Activated naive CD8-positive, alpha-beta T cell treated with anti-CD3 and anti-CD28 coated beads for 36 hours (primary cell): ENCODE results near the gene FBN1. TPM values are rescaled to one million over a fixed set of nuclear protein-coding genes. Genes with fewer than 3 reads are reported as not detected.

Source experiments
- DNase-seq: peaks from one replicate; pipeline ENCODE4 v3.0.0; 2021
- H3K27ac Mint-ChIP-seq: one replicate; pipeline ENCODE4 v1.8.0; 2022; ENCODE audit warnings: mild to moderate bottlenecking, moderate library complexity, mixed read lengths
- H3K27me3 Mint-ChIP-seq: one replicate; pipeline ENCODE4 v1.8.0; 2022; ENCODE audit warnings: mild to moderate bottlenecking, mixed read lengths
- H3K36me3 Mint-ChIP-seq: one replicate; pipeline ENCODE4 v1.8.0; 2021; ENCODE audit warnings: mild to moderate bottlenecking, mixed read lengths
- H3K4me1 Mint-ChIP-seq: one replicate; pipeline ENCODE4 v1.8.0; 2021; ENCODE audit warnings: mixed read lengths
- H3K4me3 Mint-ChIP-seq: one replicate; pipeline ENCODE4 v1.8.0; 2022; ENCODE audit warnings: mild to moderate bottlenecking, moderate library complexity, mixed read lengths
- H3K9me3 Mint-ChIP-seq: one replicate; pipeline ENCODE4 v1.8.0; 2022; ENCODE audit warnings: mixed read lengths
- total RNA-seq, 2 experiments: library from RNA; stranded (reverse); gene quantifications; one replicate each; pipeline ENCODE4 v1.2.3, GENCODE V29; 2021

Gene FBN1
- total RNA-seq, 2 experiments from 2014 or later, result 0.22 to 0.29 TPM

- Mint-ChIP-seq H3K4me3 (no peak overlapping the region), H3K36me3 (no peaks in the 10 kb centered on the region), H3K4me1 (no peaks in the 10 kb centered on the region), H3K27me3 (no peaks in the 10 kb centered on the region), H3K27ac (no peak overlapping the region), H3K9me3 (no peaks in the 10 kb centered on the region)
- DNase-seq, result no peak
These were observed 217.5 kb downstream of the FBN1 start for GRCh38 chr15:48427960-48428547.

- Mint-ChIP-seq H3K36me3 (no peaks in the 10 kb centered on the region), H3K27ac (no peak overlapping the region), H3K9me3 (no peaks in the 10 kb centered on the region)
These were observed 218.0 kb downstream of the FBN1 start for GRCh38 chr15:48427479-48427878.

GRCh38 chr15:48426941-48427340 lies 218.6 kb downstream of the FBN1 start:
- no peaks in the 10 kb centered on the region for H3K9me3 Mint-ChIP-seq
- no peaks in the 10 kb centered on the region for H3K4me1 Mint-ChIP-seq
- H3K27me3 Mint-ChIP-seq, result no peaks in the 10 kb centered on the region
- no peak overlapping the region for H3K27ac Mint-ChIP-seq
- no peaks in the 10 kb centered on the region for H3K36me3 Mint-ChIP-seq
- DNase-seq, result no peak
- no peak overlapping the region for H3K4me3 Mint-ChIP-seq

More at GRCh38 chr15:48427479-48427878, 218.0 kb downstream of the FBN1 start:
- DNase-seq, result no peak
- H3K4me1 Mint-ChIP-seq, result no peaks in the 10 kb centered on the region
- H3K4me3 Mint-ChIP-seq, result no peak overlapping the region
- no peaks in the 10 kb centered on the region for H3K27me3 Mint-ChIP-seq

DNA sequence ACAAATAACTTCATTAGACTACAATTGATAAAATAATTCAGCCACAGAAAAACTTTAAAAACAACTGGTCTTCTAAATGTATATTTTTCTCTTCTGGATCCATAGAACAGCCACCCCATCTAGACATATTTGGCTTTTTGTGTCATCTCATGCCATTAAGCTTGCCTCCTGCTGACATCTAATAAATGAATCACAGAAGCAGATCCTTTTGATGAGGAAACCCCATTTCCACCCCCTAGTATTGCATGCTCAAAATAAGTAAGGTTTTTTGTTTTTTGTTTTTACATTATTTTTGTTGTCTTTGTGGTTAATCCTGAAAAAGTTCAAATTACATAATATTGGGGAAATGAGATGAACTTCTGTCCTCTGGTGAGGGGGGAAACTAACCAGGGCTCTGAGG lies 219.5 kb downstream of the FBN1 start:
- Mint-ChIP-seq H3K36me3 (no peaks in the 10 kb centered on the region), H3K4me1 (no peaks in the 10 kb centered on the region), H3K9me3 (no peaks in the 10 kb centered on the region), H3K27me3 (no peaks in the 10 kb centered on the region), H3K4me3 (no peak overlapping the region), H3K27ac (no peak overlapping the region)
- DNase-seq, result no peak

DNA sequence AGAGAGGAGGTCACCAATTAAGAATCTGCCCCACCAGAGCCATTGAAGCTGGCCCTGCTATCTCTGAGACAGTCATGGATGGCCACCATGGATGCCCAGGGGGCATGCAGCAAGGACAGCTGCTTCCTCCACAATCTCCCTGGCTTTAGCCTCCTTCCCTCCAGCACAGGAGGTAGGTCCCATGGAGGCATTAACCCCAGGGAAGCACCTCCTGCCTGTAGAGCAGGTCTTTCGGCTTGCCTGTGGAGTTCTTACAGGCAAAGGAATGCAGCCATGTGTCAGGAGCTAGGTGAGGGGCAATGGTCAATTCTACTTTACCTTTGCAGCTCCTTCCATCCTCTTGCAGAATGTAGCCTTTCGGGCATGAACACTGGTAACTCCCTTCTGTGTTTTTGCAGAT lies 220.5 kb downstream of the FBN1 start:
- Mint-ChIP-seq H3K4me3 (no peak overlapping the region), H3K9me3 (no peaks in the 10 kb centered on the region), H3K4me1 (no peaks in the 10 kb centered on the region), H3K27ac (no peak overlapping the region), H3K36me3 (no peaks in the 10 kb centered on the region), H3K27me3 (no peaks in the 10 kb centered on the region)
- DNase-seq, result no peak

DNA sequence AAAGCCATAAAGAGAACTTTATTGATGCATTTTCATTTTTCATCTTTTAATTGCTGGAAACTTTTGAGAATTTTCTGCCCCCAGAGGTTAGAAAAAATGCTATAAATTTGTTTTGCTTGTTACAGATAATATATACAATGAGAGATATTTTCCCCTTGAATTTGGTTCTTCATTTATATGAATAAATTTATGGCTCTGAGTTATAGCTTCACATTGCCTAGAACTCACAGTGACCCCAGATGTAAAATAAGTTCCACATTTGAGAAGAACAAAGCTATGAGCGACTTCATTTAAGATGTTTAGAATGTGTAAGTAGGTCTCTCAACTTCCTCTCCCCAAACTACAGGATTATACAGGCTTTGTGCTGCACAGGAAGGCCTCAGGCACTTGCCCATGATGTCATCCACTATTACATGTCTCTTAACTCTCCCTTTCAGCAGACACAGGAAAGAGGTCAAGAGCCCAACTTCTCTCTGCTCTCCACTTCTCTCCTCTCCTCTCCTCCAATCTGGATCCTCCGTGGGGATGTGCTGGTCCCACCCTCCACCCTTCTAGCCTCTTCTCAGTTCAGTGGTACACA lies 221.5 kb downstream of the FBN1 start:
- Mint-ChIP-seq H3K27ac (no peak overlapping the region), H3K9me3 (no peaks in the 10 kb centered on the region), H3K36me3 (no peaks in the 10 kb centered on the region), H3K4me3 (no peak overlapping the region), H3K4me1 (no peaks in the 10 kb centered on the region), H3K27me3 (no peaks in the 10 kb centered on the region)
- no peak for DNase-seq

DNA sequence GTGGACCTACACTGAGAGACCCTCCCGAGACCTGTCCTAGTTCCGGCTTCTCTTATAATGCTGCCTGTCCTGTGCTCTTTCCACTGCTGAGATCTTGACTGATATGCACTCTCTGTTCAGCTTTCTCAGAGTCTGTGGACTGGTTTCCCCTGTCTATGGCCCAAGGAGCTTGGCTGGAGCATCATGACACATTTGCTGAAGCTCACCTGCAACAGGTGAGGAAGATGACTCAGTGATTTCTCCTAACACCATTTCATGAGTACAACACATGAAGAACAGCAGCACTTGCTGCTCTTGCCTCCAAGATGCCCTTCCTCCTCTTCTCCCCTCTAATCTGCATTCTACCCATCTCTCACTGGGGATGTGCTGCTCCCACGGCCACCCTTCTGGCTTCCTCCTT lies 222.2 kb downstream of the FBN1 start:
- no peak overlapping the region for H3K27ac Mint-ChIP-seq
- DNase-seq, result no peak
- H3K9me3 Mint-ChIP-seq, result no peaks in the 10 kb centered on the region
- no peak overlapping the region for H3K4me3 Mint-ChIP-seq
- no peaks in the 10 kb centered on the region for H3K36me3 Mint-ChIP-seq
- H3K27me3 Mint-ChIP-seq, result peaks cover 3% of the 10 kb centered on the region
- no peaks in the 10 kb centered on the region for H3K4me1 Mint-ChIP-seq

DNA sequence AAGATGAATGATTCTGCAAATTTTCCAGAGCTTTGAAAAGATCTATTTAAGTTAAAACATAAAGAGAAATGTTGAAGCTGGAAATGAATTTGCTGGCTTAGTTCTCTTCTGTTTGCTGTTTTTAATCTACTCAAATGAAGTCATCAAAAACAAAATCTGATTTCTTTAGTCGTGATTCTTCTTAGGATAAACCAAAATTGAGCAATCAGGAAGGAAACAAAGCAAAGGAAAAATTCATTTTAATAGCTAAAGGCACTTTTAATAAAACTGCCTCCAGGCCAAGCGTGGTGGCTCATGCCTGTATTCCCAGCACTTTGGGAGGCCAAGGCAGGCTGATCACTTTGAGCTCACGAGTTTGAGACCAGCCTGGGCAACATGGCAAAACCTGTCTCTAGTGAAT lies 223.1 kb downstream of the FBN1 start:
- no peak overlapping the region for H3K4me3 Mint-ChIP-seq
- no peaks in the 10 kb centered on the region for H3K9me3 Mint-ChIP-seq

GRCh38 chr15:48421362-48421761 lies 224.1 kb downstream of the FBN1 start:
- Mint-ChIP-seq H3K4me3 (no peak overlapping the region), H3K27me3 (peaks cover 3% of the 10 kb centered on the region), H3K27ac (no peak overlapping the region), H3K4me1 (no peaks in the 10 kb centered on the region), H3K9me3 (no peaks in the 10 kb centered on the region), H3K36me3 (no peaks in the 10 kb centered on the region)
- no peak for DNase-seq

More for the DNA sequence above, 223.1 kb downstream of the FBN1 start:
- H3K4me1 Mint-ChIP-seq, result no peaks in the 10 kb centered on the region
- no peaks in the 10 kb centered on the region for H3K36me3 Mint-ChIP-seq
- DNase-seq, result no peak
- H3K27ac Mint-ChIP-seq, result no peak overlapping the region
- H3K27me3 Mint-ChIP-seq, result peaks cover 3% of the 10 kb centered on the region

DNA sequence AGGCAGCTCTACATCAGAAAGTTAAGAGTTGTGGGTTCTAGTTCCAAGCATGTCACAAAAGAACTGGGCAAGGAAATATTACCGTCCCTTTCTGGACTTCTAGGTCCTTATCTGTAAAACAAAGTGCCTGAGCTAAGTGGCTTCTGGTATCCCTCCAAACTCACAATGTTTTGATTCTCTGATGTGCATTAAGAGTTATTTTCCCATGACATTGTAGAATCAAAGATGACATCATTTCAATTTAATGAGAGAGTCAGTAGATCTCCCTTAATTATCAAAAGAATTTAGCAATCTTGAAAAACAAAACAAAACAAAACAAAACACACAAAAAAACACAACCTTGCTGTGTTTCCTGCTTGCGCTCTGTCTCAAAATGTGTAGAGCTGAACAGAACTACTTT lies 225.6 kb downstream of the FBN1 start:
- Mint-ChIP-seq H3K4me1 (no peaks in the 10 kb centered on the region), H3K36me3 (no peaks in the 10 kb centered on the region), H3K27ac (no peak overlapping the region), H3K27me3 (peaks cover 3% of the 10 kb centered on the region), H3K9me3 (no peaks in the 10 kb centered on the region), H3K4me3 (no peak overlapping the region)
- DNase-seq, result no peak

DNA sequence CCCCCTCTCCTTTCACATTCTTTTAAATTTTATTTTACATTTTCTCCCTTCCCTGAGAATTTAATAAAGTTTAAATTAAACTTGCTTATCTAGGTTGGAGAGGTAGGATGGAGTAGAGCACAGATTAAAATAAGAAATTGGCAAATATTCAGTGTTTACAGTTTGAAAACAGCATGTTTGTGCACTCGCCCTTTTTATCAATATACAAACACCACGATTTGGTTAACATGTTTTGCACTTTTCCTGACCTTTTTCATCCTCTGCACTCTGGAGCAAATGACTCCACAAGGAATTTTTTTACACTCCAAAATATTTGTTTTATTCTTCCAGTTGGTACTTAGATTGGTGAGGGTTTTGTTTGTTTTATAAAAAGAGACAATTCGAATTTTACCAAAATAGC lies 227.2 kb downstream of the FBN1 start:
- Mint-ChIP-seq H3K4me1 (no peaks in the 10 kb centered on the region), H3K27me3 (peaks cover 3% of the 10 kb centered on the region), H3K36me3 (no peaks in the 10 kb centered on the region), H3K27ac (no peak overlapping the region), H3K9me3 (no peaks in the 10 kb centered on the region), H3K4me3 (no peak overlapping the region)
- no peak for DNase-seq

DNA sequence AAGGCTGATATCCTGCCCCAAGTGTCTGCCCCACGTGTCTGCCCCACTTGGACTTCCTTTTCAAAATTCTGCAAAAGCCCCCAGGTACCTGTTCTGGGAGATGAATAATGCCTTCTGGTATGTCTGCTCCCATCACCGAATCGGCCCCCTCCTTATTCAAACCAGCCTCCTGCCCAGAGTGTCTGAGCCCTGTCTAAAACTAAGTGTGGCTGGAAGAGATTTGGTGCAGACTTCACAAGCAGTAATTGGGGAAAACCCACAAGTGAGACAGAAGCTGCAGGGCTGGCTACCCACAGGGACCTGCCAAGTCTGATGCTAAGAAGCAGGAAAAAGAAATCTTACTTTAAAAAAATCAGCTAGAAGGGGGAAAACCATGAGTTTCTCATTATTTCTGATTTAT lies 229.2 kb downstream of the FBN1 start:
- Mint-ChIP-seq H3K4me1 (no peaks in the 10 kb centered on the region), H3K27ac (no peak overlapping the region), H3K36me3 (no peaks in the 10 kb centered on the region), H3K9me3 (no peaks in the 10 kb centered on the region), H3K4me3 (no peak overlapping the region), H3K27me3 (peaks cover 3% of the 10 kb centered on the region)
- no peak for DNase-seq

DNA sequence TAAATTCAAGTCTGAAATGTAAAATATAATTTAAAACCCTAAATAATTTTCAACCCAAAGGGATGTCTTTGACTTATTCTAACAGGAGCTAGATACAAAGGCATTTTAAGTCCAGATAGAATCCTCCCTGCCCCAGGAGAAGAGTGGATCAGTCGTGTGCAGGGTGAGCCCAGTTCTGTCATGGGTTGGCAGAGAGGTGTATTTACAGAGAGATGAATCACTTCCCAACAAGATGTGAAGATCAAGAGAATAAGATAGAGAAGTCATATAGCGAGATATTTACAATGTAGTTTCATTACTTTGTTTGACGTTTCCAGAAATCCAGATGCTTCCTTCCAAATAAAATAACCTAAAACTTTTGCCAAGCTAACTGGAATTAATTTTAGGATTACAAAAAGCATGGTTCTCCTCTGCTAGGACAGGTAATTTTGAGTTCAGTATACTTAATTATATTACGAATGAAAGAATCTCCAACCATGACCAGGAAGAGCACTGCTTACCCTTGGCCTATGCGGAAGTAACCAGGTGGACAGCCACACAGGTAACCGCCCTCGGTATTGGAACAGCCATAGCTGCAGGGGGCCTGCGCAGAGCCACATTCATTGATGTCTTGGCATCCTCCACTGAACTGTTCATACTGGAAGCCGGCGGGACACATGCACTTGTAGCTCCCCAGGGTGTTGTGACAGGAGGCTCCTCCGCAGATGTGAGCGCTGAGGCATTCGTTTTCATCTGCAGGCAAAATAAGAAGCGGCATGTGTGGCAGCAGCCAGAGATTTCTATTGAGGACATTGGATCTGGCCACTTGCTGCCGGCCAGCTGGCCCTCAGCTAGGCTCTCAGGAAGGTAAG lies 230.2 kb downstream of the FBN1 start:
- no peak for DNase-seq
- H3K4me3 Mint-ChIP-seq, result no peak overlapping the region
- H3K36me3 Mint-ChIP-seq, result no peaks in the 10 kb centered on the region
- H3K27me3 Mint-ChIP-seq, result peaks cover 3% of the 10 kb centered on the region
- no peaks in the 10 kb centered on the region for H3K4me1 Mint-ChIP-seq
- no peak overlapping the region for H3K27ac Mint-ChIP-seq
- H3K9me3 Mint-ChIP-seq, result no peaks in the 10 kb centered on the region

- Mint-ChIP-seq H3K36me3 (no peaks in the 10 kb centered on the region), H3K9me3 (no peaks in the 10 kb centered on the region), H3K4me3 (no peak overlapping the region), H3K27ac (no peak overlapping the region), H3K4me1 (no peaks in the 10 kb centered on the region), H3K27me3 (peaks cover 3% of the 10 kb centered on the region)
- no peak for DNase-seq
These were observed 231.5 kb downstream of the FBN1 start for GRCh38 chr15:48414015-48414414.

DNA sequence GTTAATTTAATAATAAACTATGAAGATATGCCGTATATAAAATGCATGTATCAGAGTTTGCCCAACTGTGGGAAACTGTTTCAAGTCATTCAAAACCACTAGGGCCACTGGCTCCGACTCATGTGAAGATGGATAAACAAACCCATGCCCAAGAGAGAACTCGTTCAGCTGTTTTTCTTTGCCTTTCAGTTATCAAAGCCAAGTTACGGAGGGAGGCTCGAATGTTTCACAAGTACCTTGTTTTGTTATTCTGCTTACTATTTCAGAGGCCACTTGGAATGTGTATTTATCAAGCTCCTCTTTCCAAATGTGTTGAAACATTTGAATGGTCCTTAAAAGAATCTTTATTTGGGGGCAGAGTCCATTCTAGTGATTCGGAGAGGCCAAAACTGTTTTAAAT lies 232.2 kb downstream of the FBN1 start:
- no peak for DNase-seq
- Mint-ChIP-seq H3K27me3 (no peaks in the 10 kb centered on the region), H3K27ac (no peak overlapping the region), H3K9me3 (no peaks in the 10 kb centered on the region), H3K36me3 (no peaks in the 10 kb centered on the region), H3K4me1 (no peaks in the 10 kb centered on the region), H3K4me3 (no peak overlapping the region)
